Fibroblast of skin of left quadriceps (primary cell): ENCODE data around the gene TRIM42.
A peak's percentile ranks its signal among the peaks of the same experiment; 100 is the strongest.

ENCODE experiments used
- DNase-seq, 2 experiments: peaks; one replicate each; pipeline ENCODE4 v3.0.0-alpha.2; 2013; ENCODE audit warnings: low read depth in 2 of 2

TRIM42 gene

DNA sequence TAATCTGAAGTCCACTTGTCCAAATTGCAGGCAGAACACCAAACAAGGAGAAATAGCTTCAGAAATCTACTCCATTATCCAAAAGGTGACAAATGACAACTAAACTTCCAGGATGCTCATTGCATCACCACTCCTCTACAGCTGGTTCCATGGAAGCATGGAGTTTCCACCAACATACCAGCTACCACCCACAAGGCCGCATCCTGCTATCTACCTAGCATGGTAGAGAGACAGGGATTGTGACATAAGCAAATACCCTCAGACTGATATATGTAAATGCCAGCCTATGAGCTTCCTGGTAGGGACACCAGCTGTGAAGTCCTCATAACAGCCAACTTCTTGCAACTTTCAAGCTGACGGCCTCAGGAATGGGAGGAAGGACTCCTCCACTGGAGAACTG, at the start of gene TRIM42:
Gene TRIM42 (plus strand): TSS at position 301 of the 400 bp plus-strand sequence. CDS start 166 bp downstream, outside the sequence.
- no peak for DNase-seq

GRCh38 chr3:140628606-140629005, 49.3 kb upstream of the TRIM42 start:
- DNase-seq: no peak

DNA sequence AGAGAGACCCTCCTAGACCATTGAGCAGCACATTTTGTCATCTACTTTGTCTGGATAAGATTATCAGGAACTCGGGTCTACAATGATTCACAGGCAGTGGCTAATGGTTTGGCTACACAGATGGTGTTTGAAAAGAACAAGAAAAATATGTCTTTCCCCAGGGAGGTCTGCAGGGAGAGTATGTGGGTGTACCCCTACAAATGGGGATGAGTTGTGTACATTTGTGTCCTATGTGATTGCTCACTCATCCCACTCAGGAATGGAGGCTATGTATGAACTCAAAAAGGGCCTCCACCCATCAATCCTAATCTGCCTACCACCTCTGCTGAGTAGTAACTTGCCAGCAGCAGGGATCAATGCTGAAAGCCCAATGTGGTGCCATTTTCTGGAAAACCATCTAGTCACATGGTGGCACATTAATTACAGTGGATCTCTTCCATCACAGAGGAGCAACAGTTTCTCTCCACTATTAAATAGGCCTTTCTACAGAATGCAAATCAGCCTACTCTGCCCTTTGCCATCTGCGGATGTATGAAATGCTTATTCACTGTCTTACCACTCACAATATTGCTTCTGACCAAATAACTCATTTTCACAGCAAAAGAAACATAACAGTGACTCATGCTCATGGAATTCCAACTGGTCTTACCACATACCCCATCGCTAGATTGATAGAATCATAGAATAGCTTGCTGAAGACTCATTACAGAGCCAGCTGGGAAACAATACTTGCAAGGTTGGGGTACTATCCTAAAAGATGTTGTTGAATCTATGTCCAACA, 48.3 kb upstream of the TRIM42 start:
- DNase-seq: peak; percentile 61 to 62

DNA sequence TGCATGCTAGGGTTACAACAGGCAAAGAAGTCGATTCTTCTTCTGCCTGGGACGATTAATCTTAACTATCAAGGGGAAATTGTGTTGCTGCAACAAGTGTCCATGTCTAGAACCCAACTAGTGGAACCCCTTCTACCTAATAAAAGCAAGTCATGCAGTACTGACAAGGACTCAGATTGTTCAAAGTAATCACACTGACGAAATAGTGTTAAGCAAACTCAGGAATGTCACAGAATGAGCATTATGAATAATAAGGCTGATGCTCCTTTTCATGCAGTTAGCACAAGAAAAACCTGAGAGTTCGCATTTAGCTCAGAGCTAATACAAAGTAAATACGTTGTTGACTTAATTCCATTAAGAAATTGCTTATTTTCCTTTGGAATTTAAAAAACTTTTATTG, 47.5 kb upstream of the TRIM42 start:
- DNase-seq: no peak

DNA sequence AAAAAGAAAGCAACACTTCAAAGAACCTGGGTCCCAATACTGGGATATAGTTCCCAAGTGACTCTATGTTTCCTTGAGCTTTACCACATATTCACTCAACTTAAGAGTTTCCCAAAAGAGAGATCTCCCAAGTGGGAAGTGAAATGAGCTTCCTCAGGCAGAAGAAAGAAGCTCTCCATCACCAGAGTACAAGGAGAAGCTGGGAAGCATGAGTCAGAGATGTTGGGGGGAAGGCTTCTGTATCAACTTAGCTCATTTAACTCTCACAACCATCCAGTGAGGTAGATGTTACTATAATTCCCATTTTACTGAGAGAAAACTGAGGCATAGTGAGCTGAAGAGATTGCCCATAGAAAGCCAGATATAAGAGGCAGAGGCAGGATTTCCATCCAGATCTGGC, 47.0 kb upstream of the TRIM42 start:
- no peak for DNase-seq

DNA sequence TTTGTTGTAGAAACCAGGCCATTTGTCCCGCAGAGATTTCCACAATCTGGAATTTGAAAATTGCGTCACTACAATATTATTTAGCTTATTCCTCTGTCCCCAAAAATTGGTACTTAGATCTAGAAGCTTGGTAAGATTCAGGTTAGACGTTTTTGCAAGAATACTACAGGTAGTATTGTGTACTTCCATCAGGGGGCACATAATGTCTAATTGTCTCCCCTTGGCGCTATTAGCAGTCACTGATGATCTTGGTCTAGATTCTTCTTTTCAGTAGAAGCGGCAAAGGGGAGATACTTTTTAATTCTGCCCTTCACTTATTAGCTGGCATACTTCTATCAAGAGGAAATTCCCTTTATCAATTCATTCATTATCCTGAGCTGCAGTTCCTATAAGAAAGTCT, 42.6 kb upstream of the TRIM42 start:
- no peak for DNase-seq

DNA sequence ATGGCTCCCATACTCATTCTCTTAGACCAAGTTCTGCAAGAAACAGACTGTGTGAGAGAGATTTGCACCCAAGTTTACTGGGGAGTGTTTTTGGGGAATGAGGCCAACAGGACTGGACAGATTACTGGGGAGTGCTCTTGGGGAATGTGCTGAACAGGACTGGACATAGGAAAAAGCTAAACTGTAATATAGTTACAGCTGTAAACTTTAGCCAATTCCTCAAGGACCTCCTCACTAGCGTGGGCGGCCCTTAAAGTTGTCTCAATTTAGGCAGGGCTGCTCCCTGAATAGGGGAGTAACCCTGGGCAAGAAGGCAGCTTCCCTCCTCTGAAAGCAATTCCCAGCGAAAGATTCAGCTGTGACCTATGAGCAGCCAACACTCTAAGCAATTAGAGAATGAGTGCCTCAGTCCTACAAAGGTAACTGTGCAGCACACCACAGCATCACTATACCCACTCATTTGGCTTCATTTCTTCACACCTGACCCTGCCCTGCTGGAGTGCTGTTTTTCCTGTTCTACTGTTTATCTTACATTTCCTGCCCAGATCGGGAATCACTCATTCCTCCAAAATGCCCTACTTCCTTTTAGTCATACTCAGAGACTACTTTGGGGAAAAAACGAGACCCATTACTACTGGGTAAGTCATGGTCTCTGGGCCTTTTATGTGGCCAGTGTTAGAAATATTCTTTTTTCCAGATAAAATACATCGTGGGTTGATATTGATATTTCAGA, 41.3 kb upstream of the TRIM42 start:
- no peak for DNase-seq

GRCh38 chr3:140651287-140651686, 26.6 kb upstream of the TRIM42 start:
- no peak for DNase-seq

GRCh38 chr3:140655678-140656077, 22.2 kb upstream of the TRIM42 start:
- DNase-seq: no peak

- no peak for DNase-seq
These were observed 13.8 kb upstream of the TRIM42 start for GRCh38 chr3:140664111-140664510.

- no peak for DNase-seq
These were observed 4.7 kb downstream of the TRIM42 start for GRCh38 chr3:140682586-140682985.

DNA sequence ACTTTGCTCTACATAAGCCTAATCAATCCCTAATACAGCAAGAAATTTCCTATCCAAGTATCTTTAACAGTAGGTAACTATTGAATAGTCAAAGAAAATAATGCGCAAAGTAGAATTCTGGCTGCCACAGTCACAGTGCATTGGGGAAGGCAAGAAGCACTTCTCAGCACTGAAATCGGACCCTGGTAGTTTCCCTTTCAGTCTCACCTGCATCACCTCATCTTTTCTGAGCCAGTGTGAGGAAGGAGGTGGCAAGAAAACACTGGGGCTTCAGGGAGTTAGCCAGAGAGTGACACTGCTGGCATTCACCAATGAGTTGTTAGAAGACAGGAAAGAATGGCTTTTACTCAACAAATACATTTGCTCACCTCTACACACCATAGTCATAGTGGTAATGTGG, 8.3 kb downstream of the TRIM42 start:
- DNase-seq: no peak

GRCh38 chr3:140686948-140687347, 9.1 kb downstream of the TRIM42 start:
- DNase-seq: no peak

DNA sequence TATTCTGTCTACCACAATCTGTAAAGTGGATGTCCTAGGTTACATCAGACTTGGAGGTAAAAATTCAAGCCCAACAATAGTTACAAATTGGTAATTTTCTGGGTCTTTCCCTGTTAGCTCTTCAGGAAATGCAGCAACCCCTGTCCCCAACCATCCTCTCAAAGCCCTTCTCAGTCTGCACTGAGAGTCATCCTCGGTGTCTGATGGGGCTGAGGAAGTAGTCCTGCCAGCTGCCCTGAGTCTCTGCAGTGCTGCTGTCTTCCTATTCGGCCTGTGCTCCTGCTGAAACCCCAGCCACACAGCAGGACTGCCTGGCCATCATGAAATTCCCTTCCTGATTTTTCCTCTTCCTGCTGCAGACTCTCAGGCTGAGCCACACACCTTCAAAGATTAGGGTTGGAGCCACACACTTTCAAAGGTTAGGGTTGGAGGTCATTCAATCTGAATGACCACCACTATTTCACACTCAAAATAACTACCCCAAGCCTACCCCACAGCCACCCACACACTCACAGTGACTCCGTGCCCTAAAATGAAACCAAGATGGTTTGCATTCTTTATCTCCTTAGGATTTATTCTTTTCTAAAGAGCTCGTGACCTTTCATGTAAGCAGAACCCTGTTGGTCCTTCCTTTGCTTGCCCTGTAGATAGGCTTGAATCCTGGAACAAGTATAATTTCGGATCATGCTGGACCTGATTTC, 17.6 kb downstream of the TRIM42 start:
- no peak for DNase-seq

- DNase-seq: no peak
These were observed 21.8 kb downstream of the TRIM42 start for GRCh38 chr3:140699516-140700231.

DNA sequence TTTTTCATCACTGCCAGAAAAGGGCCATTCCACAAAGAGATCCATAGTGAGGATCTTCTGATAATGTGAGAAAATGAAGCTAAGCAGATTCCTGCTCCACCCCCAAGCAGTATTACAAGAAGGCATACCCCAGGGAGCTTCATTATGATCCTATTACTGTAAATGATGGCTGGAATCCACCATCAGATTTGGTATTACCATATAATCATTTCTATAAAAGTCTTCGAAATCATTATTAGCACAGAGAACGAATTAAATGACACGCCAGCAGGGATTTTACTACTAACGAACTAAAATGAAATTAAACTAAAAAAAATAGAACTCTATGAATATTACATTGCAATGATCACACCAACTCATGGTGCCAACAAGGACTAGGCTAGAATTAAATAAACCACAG, 24.4 kb downstream of the TRIM42 start:
- no peak for DNase-seq

DNA sequence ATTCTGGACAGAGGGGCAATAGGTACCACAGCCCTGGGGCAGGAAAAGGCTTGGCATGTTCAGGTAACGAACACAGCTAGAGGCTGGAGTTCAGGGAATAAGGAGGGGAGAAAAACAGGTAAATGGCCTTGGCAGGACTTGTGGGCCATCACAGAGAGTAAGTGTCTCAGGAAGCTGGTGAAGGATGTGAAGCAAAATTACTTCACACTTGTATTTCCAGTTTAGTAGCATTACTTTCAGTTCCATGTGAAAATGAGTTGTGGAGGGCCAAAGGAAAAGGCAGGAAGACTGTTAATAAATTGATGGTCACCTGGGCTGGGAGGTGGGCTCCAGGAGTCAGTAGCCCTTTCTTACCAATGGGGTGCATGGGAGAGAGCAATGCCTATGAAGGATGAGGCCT, 25.6 kb downstream of the TRIM42 start:
- DNase-seq: no peak

DNA sequence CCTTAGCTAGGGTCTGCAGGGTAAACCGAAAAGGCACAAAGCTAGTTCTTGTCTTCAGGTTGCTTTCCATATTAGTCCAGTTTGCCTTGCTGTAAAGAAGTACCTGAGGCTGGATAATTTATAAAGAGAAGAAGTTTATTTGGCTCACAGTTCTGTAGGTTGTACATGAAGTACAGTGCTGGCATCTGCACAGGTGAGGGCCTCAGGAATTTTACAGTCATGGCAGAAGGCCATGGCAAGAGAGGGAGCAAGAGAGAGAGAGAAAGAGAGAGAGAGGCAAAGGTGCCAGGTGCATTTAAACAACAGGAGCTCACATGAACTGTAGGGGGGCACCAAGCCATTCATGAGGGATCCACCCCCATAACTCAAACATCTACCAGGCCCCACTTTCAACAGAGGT, 26.9 kb downstream of the TRIM42 start:
- no peak for DNase-seq

DNA sequence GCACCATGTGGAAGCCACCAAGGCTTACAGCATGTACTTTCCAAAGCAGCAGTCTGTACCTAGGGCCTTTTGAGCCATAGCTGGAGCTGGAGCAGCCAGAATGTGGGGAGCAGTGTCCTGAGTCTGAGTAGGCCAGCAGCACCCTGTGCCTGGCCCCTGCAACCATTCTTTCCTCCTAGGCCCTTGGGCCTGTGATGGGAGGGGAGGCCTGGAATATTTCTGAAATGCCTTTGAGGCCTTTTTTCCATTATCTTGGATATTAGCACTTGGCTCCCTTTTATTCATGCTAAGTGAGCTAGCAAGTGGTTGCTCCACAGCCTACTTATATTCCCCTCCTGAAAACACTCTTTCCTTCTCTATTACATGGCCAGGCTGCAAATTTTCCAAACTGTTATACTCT, 28.1 kb downstream of the TRIM42 start:
- no peak for DNase-seq

DNA sequence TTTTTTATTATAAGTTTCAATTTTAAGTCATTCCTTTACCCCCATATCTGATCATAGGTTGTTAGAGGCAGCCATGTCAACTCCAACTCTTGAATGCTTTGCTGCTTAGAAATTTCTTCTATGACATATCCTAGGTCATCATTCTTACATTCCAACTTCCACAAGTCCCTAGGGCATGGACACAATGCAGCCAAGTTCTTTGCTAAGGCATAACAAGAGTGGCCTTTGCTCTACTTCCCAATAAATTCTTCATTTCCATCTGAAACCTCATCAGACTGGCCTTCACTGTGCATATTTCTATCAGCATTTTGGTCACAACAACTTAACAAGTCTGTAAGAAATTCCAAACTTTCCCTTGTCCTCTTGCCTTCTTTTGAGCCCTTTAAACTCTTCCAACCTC, 28.5 kb downstream of the TRIM42 start:
- DNase-seq: no peak

DNA sequence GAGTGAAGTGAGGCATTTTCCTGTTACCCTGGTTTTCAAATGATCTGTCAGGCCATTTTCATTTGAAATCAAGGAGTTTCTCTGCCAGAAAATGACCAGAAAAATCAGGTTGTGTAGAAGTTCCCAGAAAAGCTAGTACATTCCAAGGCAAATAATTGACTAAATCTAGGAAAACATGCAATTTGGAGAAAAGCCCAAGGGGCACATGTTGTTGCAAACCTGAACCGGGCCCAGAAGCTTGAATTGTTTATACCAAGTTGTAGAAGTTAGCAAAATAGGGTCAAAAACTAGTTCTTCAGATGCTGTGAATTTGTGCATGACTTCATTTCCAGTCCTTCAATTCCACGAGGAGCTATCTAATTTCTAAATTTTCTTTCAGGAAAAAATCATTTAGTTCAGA, 31.0 kb downstream of the TRIM42 start:
- no peak for DNase-seq

DNA sequence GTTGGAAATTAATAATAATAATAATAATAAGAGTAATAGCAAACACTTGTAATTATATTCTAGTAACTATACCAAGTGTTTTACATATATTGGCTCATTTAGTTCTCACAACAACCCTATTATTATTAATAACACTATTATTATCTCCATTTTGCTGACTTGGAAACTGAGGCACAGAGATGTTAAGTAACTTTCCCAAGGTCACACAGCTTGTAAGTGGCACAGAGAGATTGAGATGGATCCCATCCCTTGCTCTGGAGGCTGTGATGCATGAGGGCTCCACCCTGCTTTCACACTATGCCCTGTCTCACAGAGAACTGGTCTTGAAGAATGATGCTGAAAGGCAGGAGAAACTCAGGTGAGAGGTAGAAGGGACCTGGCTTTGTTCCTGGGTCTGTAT, 31.9 kb downstream of the TRIM42 start:
- DNase-seq: no peak
